H1 (cell line): ENCODE results near the gene GAB2. TPM values are rescaled to one million over a fixed set of nuclear protein-coding genes. Genes with fewer than 3 reads are reported as not detected.

Experiments
- CTCF ChIA-PET: fragments of 300-600 bp; sonication (Branson Sonifier 250); formaldehyde crosslinking; loops from one replicate; lab custom pipeline; 2021; ENCODE audit not compliant: partially characterized antibody; lab: Charles Lee
- POLR2A ChIA-PET: fragments of 300-600 bp; sonication (Branson Sonifier 250); formaldehyde crosslinking; loops from one replicate; lab custom pipeline; 2021; ENCODE audit warnings: inconsistent platforms; ENCODE audit not compliant: partially characterized antibody; lab: Charles Lee
- DNase-seq, 2 experiments: peaks; one replicate each; pipeline versions ENCODE4 v3.0.0 to v3.0.0-alpha.2; 2010 to 2022; ENCODE audit warnings: low spot score in 2 of 2, low read depth in 1 of 2, mixed read lengths in 1 of 2
- FAIRE-seq: peaks from 2 replicates; lab custom pipeline; 2011; peaks lifted over from hg19 to GRCh38; lab: Jason Lieb, UNC
- H2AFZ ChIP-seq: 2 replicates; pipeline ENCODE4 v1.8.1; 2012; ENCODE audit warnings: low read length, inconsistent platforms
- H2AK5ac ChIP-seq: 2 replicates; pipeline ENCODE4 v1.6.1; 2013; ENCODE audit warnings: low read depth, low read length
- H2BK120ac ChIP-seq: replicated peaks from 2 replicates; pipeline ENCODE3; 2013; ENCODE audit warnings: low read depth, low read length, inconsistent platforms
- H2BK12ac ChIP-seq: 2 replicates; pipeline ENCODE4 v1.6.1; 2013; ENCODE audit warnings: low read depth, low read length
- H2BK15ac ChIP-seq: 2 replicates; pipeline ENCODE4 v1.6.1; 2013; ENCODE audit warnings: low read length
- H2BK20ac ChIP-seq: 2 replicates; pipeline ENCODE4 v1.6.1; 2013; ENCODE audit warnings: low read length
- H2BK5ac ChIP-seq: 2 replicates; pipeline ENCODE4 v1.6.1; 2013; ENCODE audit warnings: low read depth, low read length
- H3K14ac ChIP-seq: 2 replicates; pipeline ENCODE4 v1.6.1; 2013; ENCODE audit warnings: inconsistent platforms; ENCODE audit not compliant: insufficient read length
- H3K18ac ChIP-seq: 2 replicates; pipeline ENCODE4 v1.6.1; 2013; ENCODE audit warnings: low read length; ENCODE audit errors: extremely low read depth
- H3K23ac ChIP-seq: 2 replicates; pipeline ENCODE4 v1.6.1; 2013; ENCODE audit warnings: inconsistent platforms; ENCODE audit not compliant: insufficient read length
- H3K23me2 ChIP-seq: 2 replicates; pipeline ENCODE4 v1.6.1; 2013; ENCODE audit warnings: low read depth, low read length
- H3K27ac ChIP-seq: 2 replicates; pipeline ENCODE4 v1.6.1; 2011; ENCODE audit warnings: low read depth, low read length, inconsistent platforms
- H3K27me3 ChIP-seq, 4 experiments: replicated peaks in 1 of 4; 1 replicate in 1 of 4; 2 replicates in 3 of 4; pipeline versions ENCODE4 v1.6.1 to v1.8.1; 2011 to 2013; ENCODE audit warnings: low read length in 3 of 4, mild to moderate bottlenecking in 3 of 4, inconsistent platforms in 2 of 4, mixed read lengths in 2 of 4, moderate library complexity in 1 of 4; ENCODE audit not compliant: control insufficient read depth in 3 of 4, insufficient read depth in 3 of 4; ENCODE audit errors: extremely low read depth in 1 of 4
- H3K36me3 ChIP-seq, 4 experiments: 2 replicates each; pipeline versions ENCODE4 v1.6.1 to v1.8.1; 2011 to 2013; ENCODE audit warnings: mild to moderate bottlenecking in 4 of 4, low read length in 3 of 4, moderate library complexity in 2 of 4, control low read depth in 1 of 4, inconsistent platforms in 1 of 4; ENCODE audit not compliant: insufficient read depth in 4 of 4, control insufficient read depth in 2 of 4
- H3K4ac ChIP-seq: replicated peaks from 2 replicates; pipeline ENCODE3; 2013; ENCODE audit warnings: low read length, low read depth, mixed read lengths, inconsistent platforms; ENCODE audit not compliant: insufficient read length
- H3K4me1 ChIP-seq, 4 experiments: replicated peaks in 1 of 4; 1 replicate in 1 of 4; 2 replicates in 3 of 4; pipeline versions ENCODE4 v1.6.1 to v1.8.1; 2011 to 2013; ENCODE audit warnings: low read length in 3 of 4, inconsistent platforms in 2 of 4, mixed read lengths in 1 of 4; ENCODE audit not compliant: insufficient read depth in 4 of 4, control insufficient read depth in 3 of 4
- H3K4me2 ChIP-seq, 2 experiments: 2 replicates each; pipeline versions ENCODE4 v1.6.1 to v1.8.1; 2011 to 2013; ENCODE audit warnings: low read depth in 2 of 2, low read length in 2 of 2, control low read depth in 1 of 2, inconsistent platforms in 1 of 2, mild to moderate bottlenecking in 1 of 2; ENCODE audit not compliant: insufficient read depth in 1 of 2
- H3K4me3 ChIP-seq, 4 experiments: fragments of 200-600, 300-600 bp in 1 of 4; sonication (generic), shearing (Covaris generic), sonication (Bioruptor Twin) in 1 of 4; 2 replicates each; pipeline versions ENCODE4 v1.5.1 to v1.8.1; 2011 to 2016; ENCODE audit warnings: low read length in 4 of 4, low read depth in 3 of 4, control low read depth in 2 of 4, inconsistent platforms in 2 of 4, mild to moderate bottlenecking in 2 of 4, mixed read lengths in 1 of 4, moderate library complexity in 1 of 4; ENCODE audit not compliant: insufficient read depth in 2 of 4; ENCODE audit errors: extremely low read depth in 1 of 4
- H3K56ac ChIP-seq: replicated peaks from 2 replicates; pipeline ENCODE3; 2013; ENCODE audit warnings: low read depth, mild to moderate bottlenecking, mixed read lengths, low read length, inconsistent platforms; ENCODE audit not compliant: insufficient read length
- H3K79me1 ChIP-seq: 2 replicates; pipeline ENCODE4 v1.6.1; 2013; ENCODE audit warnings: low read depth, low read length, control low read depth
- H3K79me2 ChIP-seq, 2 experiments: 2 replicates each; pipeline versions ENCODE4 v1.6.1 to v1.8.1; 2012 to 2013; ENCODE audit warnings: low read length in 2 of 2, mild to moderate bottlenecking in 2 of 2, inconsistent platforms in 1 of 2; ENCODE audit not compliant: insufficient read depth in 2 of 2, control insufficient read depth in 1 of 2
- H3K9ac ChIP-seq, 4 experiments: replicated peaks in 1 of 4; 1 replicate in 1 of 4; 2 replicates in 3 of 4; pipeline versions ENCODE4 v1.6.1 to v1.8.1; 2011 to 2013; ENCODE audit warnings: low read depth in 3 of 4, low read length in 3 of 4, control low read depth in 2 of 4, mild to moderate bottlenecking in 2 of 4, moderate library complexity in 2 of 4, inconsistent platforms in 1 of 4; ENCODE audit errors: extremely low read depth in 1 of 4
- H3K9me3 ChIP-seq, 2 experiments: 2 replicates each; pipeline versions ENCODE4 v1.6.1 to v1.8.1; 2012 to 2013; ENCODE audit warnings: mild to moderate bottlenecking in 2 of 2, moderate library complexity in 2 of 2, control low read depth in 1 of 2, inconsistent platforms in 1 of 2, low read depth in 1 of 2, low read length in 1 of 2, mixed read lengths in 1 of 2; ENCODE audit not compliant: insufficient read depth in 2 of 2
- H4K20me1 ChIP-seq, 2 experiments: replicated peaks in 1 of 2; 2 replicates each; pipeline versions ENCODE3 to v1.8.1; 2011 to 2013; ENCODE audit warnings: inconsistent platforms in 2 of 2, low read length in 2 of 2, mild to moderate bottlenecking in 1 of 2; ENCODE audit not compliant: insufficient read depth in 2 of 2, control insufficient read depth in 1 of 2
- H4K5ac ChIP-seq: 2 replicates; pipeline ENCODE4 v1.6.1; 2013; ENCODE audit warnings: low read length, low read depth, mixed read lengths, inconsistent platforms; ENCODE audit not compliant: insufficient read length
- H4K8ac ChIP-seq: 2 replicates; pipeline ENCODE4 v1.8.0; 2013; ENCODE audit warnings: mild to moderate bottlenecking, moderate library complexity, low read length, inconsistent platforms; ENCODE audit not compliant: insufficient read depth; ENCODE audit errors: extremely low read depth
- H4K91ac ChIP-seq: replicated peaks from 2 replicates; pipeline ENCODE3; 2013; ENCODE audit warnings: low read length, mixed read lengths, inconsistent platforms; ENCODE audit not compliant: insufficient read length
- FOSL1 ChIP-seq: IDR thresholded peaks from 2 replicates; pipeline ENCODE4 v1.6.1; 2011; ENCODE audit warnings: mild to moderate bottlenecking, low read depth, low read length, moderate library complexity; ENCODE audit not compliant: insufficient read depth
- GTF2F1 ChIP-seq: IDR thresholded peaks from 2 replicates; pipeline ENCODE4 v1.6.1; 2012; ENCODE audit warnings: low read depth, low read length, improper control_type of control experiment, borderline replicate concordance
- POLR2A ChIP-seq, 2 experiments: IDR thresholded peaks; 1 replicate in 1 of 2; 2 replicates in 1 of 2; pipeline ENCODE4 v1.6.1; 2011; ENCODE audit warnings: low read depth in 2 of 2, low read length in 2 of 2, mild to moderate bottlenecking in 2 of 2; ENCODE audit errors: control extremely low read depth in 1 of 2
- POU5F1 ChIP-seq: IDR thresholded peaks from 2 replicates; pipeline ENCODE4 v1.6.1; 2011; ENCODE audit warnings: low read depth, mild to moderate bottlenecking, low read length, moderate library complexity
- RXRA ChIP-seq: IDR thresholded peaks from 2 replicates; pipeline ENCODE4 v1.6.1; 2011; ENCODE audit warnings: low read depth, mild to moderate bottlenecking, low read length, moderate library complexity; ENCODE audit not compliant: insufficient read depth
- SRF ChIP-seq: IDR thresholded peaks from 2 replicates; pipeline ENCODE4 v1.6.1; 2011; ENCODE audit warnings: mild to moderate bottlenecking, low read depth, low read length, moderate library complexity
- WGBS, 2 experiments: shearing (Covaris generic) in 1 of 2; methylation state at CpG; one replicate each; pipeline versions ENCODE4 v1.1.6 to v1.1.7; 2013 to 2015; ENCODE audit warnings: low lambda C conversion rate in 2 of 2, mixed read lengths in 2 of 2, inconsistent platforms in 1 of 2, low coverage in 1 of 2, missing lambda C conversion rate in 1 of 2; ENCODE audit not compliant: insufficient replicate concordance in 2 of 2, insufficient coverage in 1 of 2, insufficient read length in 1 of 2; ENCODE audit errors: extremely low coverage in 1 of 2, missing lambda C conversion rate in 1 of 2; 5-methylcytosine and 5-hydroxymethylcytosine counted together
- polyA plus RNA-seq, 7 experiments: library from polyadenylated mRNA; depleted of rRNA in 3 of 7; stranded (reverse) in 5 of 7; unstranded in 2 of 7; fragments of >200 nt in 5 of 7; fragments of 200-250 nt in 2 of 7; gene quantifications; 1 replicate in 5 of 7; 2 replicates in 1 of 7; 4 replicates in 1 of 7; pipeline versions ENCODE4 v1.2.1 to v1.2.3, GENCODE V29; 2011 to 2013; ENCODE audit warnings: missing spikeins in 2 of 7, mixed read lengths in 2 of 7
- total RNA-seq: library from RNA; stranded (reverse); fragmentation: NEBNext Ultra II Directional; extraction: Animal tissue kit (Norgen Biotek cat#: 25700); gene quantifications from 2 replicates; pipeline ENCODE4 v1.2.1, GENCODE V29; 2021

GAB2 gene
- total and polyA plus RNA-seq, 2 of the 8 experiments (the other 6 are each of a cell fraction or from before 2014, with no cell fraction given): 6.3 to 14.0 TPM

DNA sequence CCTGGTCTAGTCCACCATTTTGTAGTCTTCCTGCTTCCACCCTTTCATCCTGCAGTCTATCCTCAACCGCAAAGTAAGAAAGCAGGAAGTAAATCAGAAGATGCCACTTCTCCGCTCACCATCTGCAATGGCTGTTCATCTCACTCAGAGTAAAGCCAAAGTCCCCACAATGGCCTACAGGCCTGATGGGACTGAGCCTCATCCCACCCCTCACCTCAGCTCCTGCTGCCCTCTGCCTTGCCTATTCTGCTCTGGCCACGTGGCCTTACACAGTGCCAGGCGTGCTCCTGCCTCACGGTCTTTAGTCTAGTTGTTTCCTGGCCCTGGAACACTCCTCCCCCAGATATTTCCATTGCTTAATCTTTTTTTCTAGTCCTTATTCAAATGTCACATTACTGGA is 133.4 kb downstream of the GAB2 start:
- no peak for DNase-seq
- no peak for TF ChIP-seq FOSL1
- TF ChIP-seq POU5F1: no peak
- TF ChIP-seq RXRA: no peak
- no peak for TF ChIP-seq SRF
- TF ChIP-seq GTF2F1: no peak
- no peak for TF ChIP-seq POLR2A (IDR thresholded peaks at IDR 0.05; ENCODE audit: control extremely low read depth in 1 of 2, low read depth in 2 of 2, low read length in 2 of 2)
- Histone ChIP-seq H3K27me3 (no peaks in the 10 kb centered on the region), H2AK5ac (no peak overlapping the region), H3K27ac (no peak overlapping the region), H3K4me1 (no peaks in the 10 kb centered on the region), H2BK120ac (no peak overlapping the region), H4K20me1 (no peaks in the 10 kb centered on the region), H2BK5ac (no peak overlapping the region), H3K4me3 (no peak overlapping the region), H4K91ac (no peak overlapping the region), H3K4me2 (no peak overlapping the region), H3K23me2 (no peaks in the 10 kb centered on the region; the same call in 1 of the 2 replicates), H2BK20ac (no peak overlapping the region), H3K9ac (no peak overlapping the region), H4K8ac (no peak overlapping the region), H3K79me1 (no peaks in the 10 kb centered on the region), H4K5ac (no peak overlapping the region), H3K36me3 (no peaks in the 10 kb centered on the region; a peak in 2 of 8 replicates), H2BK12ac (no peak overlapping the region), H3K9me3 (no peaks in the 10 kb centered on the region), H2BK15ac (no peak overlapping the region), H3K23ac (no peak overlapping the region), H3K4ac (no peak overlapping the region), H3K14ac (no peak overlapping the region), H3K56ac (no peak overlapping the region), H3K18ac (no peak overlapping the region), H3K79me2 (no peaks in the 10 kb centered on the region), H2AFZ (no peak overlapping the region)
- ChIA-PET CTCF (interaction anchor here (0.6 to 1.5 kb wide), 5 partner anchors 14 to 211 kb away, joined by 3 to 5 read pairs (median 4); no protein-coding TSS in a partner anchor), POLR2A (interaction anchor here (0.6 kb wide), 1 partner anchor 188 kb away, joined by 3 read pairs; no protein-coding TSS in a partner anchor)
- no peak for FAIRE-seq
- 92% methylated on average over 5 of the region's 5 CpGs; no CpG with 5 or more reads in 1 of the 2 experiments for WGBS, 2 experiments
